ENCODE results near the gene PTPN12.

PTPN12 gene

GRCh38 chr7:77537136-77537777, at the start of gene PTPN12:
PTPN12 (plus strand) TSS chr7:77537295; CDS start chr7:77537547, 252 bp downstream.
- TF ChIP-seq POLR2A (IDR thresholded peaks at IDR 0.05; ENCODE audit: extremely low read depth, insufficient read length) (no peak), CTCF (IDR thresholded peaks at IDR 0.05; ENCODE audit: low read depth, low read length) (no peak), MYC (IDR thresholded peaks at IDR 0.05; ENCODE audit: low read depth, low read length) (no peak), MAX (IDR thresholded peaks at IDR 0.05; ENCODE audit: low read depth, low read length) (no peak)
- no peak for DNase-seq (ENCODE audit: low read depth)
- H3K4me3 ChIP-seq (ENCODE audit: low read depth, low read length), result peak within 1 kb of the TSS; percentile 97

GRCh38 chr7:77488986-77489385, 48.1 kb upstream of the PTPN12 start:
- DNase-seq (ENCODE audit: low read depth), result no peak
- no peak overlapping the region for H3K4me3 ChIP-seq (ENCODE audit: low read depth, low read length)
- TF ChIP-seq POLR2A (IDR thresholded peaks at IDR 0.05; ENCODE audit: extremely low read depth, insufficient read length), result no peak
- no peak for TF ChIP-seq MYC (IDR thresholded peaks at IDR 0.05; ENCODE audit: low read depth, low read length)
- TF ChIP-seq CTCF (IDR thresholded peaks at IDR 0.05; ENCODE audit: low read depth, low read length), result no peak
- no peak for TF ChIP-seq MAX (IDR thresholded peaks at IDR 0.05; ENCODE audit: low read depth, low read length)

GRCh38 chr7:77497079-77497478, 40.0 kb upstream of the PTPN12 start:
- no peak for TF ChIP-seq POLR2A (IDR thresholded peaks at IDR 0.05; ENCODE audit: extremely low read depth, insufficient read length)
- TF ChIP-seq MYC (IDR thresholded peaks at IDR 0.05; ENCODE audit: low read depth, low read length), result no peak
- no peak overlapping the region for H3K4me3 ChIP-seq (ENCODE audit: low read depth, low read length)
- no peak for DNase-seq (ENCODE audit: low read depth)

GRCh38 chr7:77498659-77499379, 38.3 kb upstream of the PTPN12 start:
- TF ChIP-seq MAX (IDR thresholded peaks at IDR 0.05; ENCODE audit: low read depth, low read length), result no peak
- no peak for TF ChIP-seq MYC (IDR thresholded peaks at IDR 0.05; ENCODE audit: low read depth, low read length)
- no peak for TF ChIP-seq CTCF (IDR thresholded peaks at IDR 0.05; ENCODE audit: low read depth, low read length)
- no peak for TF ChIP-seq POLR2A (IDR thresholded peaks at IDR 0.05; ENCODE audit: extremely low read depth, insufficient read length)
- no peak for DNase-seq (ENCODE audit: low read depth)
- H3K4me3 ChIP-seq (ENCODE audit: low read depth, low read length), result no peak overlapping the region

GRCh38 chr7:77501192-77501515, 35.9 kb upstream of the PTPN12 start:
- TF ChIP-seq MAX (IDR thresholded peaks at IDR 0.05; ENCODE audit: low read depth, low read length) (no peak), MYC (IDR thresholded peaks at IDR 0.05; ENCODE audit: low read depth, low read length) (no peak), POLR2A (IDR thresholded peaks at IDR 0.05; ENCODE audit: extremely low read depth, insufficient read length) (no peak), CTCF (IDR thresholded peaks at IDR 0.05; ENCODE audit: low read depth, low read length) (no peak)
- DNase-seq (ENCODE audit: low read depth), result no peak
- no peak overlapping the region for H3K4me3 ChIP-seq (ENCODE audit: low read depth, low read length)

GRCh38 chr7:77504951-77505350, 32.1 kb upstream of the PTPN12 start:
- DNase-seq (ENCODE audit: low read depth), result no peak
- no peak for TF ChIP-seq MAX (IDR thresholded peaks at IDR 0.05; ENCODE audit: low read depth, low read length)
- TF ChIP-seq POLR2A (IDR thresholded peaks at IDR 0.05; ENCODE audit: extremely low read depth, insufficient read length), result no peak
- no peak for TF ChIP-seq MYC (IDR thresholded peaks at IDR 0.05; ENCODE audit: low read depth, low read length)
- TF ChIP-seq CTCF (IDR thresholded peaks at IDR 0.05; ENCODE audit: low read depth, low read length), result no peak
- H3K4me3 ChIP-seq (ENCODE audit: low read depth, low read length), result no peak overlapping the region

Measured in NB4 (cell line).